Frontal cortex (tissue), 4 donors: ENCODE results near the gene SLC23A3. TPM values are rescaled to one million over a fixed set of nuclear protein-coding genes. Genes with fewer than 3 reads are reported as not detected.
A peak's percentile ranks its signal among the peaks of the same experiment; 100 is the strongest.

Experiments used
- DNase-seq, 2 donors: peaks; one replicate each; pipeline ENCODE4 v3.0.0; 2012; ENCODE audit warnings: low spot score in 2 of 2
- FAIRE-seq: peaks from 2 replicates; lab custom pipeline; 2012; peaks lifted over from hg19 to GRCh38; lab: Jason Lieb, UNC
- total RNA-seq: library from RNA; depleted of rRNA; stranded (reverse); fragments of >200 nt; gene quantifications from one replicate; pipeline ENCODE4 v1.2.3, GENCODE V29; 2014
- donor health status: control.
- donor health status: control.
- donor health status: control.

Gene SLC23A3
- under 0.01 TPM for total RNA-seq

DNA sequence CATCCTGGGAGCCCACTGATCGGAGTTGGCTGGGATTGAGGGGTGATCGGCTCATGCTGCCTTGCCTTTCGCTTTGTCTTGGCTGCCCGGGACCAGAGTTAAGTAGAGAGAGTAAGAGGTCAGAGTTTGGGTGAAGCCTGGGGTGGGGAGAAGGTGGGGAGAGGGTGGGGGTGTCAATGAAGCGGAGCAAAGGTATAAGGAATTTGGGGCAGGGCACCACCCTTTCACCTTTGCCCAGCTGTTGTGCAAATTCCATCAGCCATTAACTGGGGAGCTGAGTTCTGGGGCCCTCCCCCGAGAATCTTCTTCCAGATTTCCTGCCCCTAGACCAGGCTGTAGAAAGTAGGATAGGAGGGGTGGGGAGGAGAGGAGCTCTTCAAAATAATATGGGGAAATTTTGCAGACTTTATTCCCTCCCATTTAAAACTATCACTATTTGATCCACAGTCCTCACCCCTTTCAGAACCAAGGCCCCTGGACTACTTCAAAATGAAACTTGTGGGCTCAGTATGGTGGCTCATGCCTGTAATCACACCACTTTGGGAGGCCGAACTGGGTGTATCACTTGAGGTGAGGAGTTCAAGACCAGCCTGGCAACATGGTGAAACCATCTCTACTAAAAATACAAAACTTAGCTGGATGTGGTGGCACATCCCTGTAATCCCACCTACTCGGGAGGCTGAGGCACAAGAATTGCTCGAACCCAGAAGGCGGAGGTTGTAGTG, at the start of gene SLC23A3:
Gene SLC23A3, minus strand, starts transcription at position 100 of the 725 bp plus-strand sequence. Its CDS starts 45 bp downstream, at position 55.
- no peak for DNase-seq
- no peak for FAIRE-seq

DNA sequence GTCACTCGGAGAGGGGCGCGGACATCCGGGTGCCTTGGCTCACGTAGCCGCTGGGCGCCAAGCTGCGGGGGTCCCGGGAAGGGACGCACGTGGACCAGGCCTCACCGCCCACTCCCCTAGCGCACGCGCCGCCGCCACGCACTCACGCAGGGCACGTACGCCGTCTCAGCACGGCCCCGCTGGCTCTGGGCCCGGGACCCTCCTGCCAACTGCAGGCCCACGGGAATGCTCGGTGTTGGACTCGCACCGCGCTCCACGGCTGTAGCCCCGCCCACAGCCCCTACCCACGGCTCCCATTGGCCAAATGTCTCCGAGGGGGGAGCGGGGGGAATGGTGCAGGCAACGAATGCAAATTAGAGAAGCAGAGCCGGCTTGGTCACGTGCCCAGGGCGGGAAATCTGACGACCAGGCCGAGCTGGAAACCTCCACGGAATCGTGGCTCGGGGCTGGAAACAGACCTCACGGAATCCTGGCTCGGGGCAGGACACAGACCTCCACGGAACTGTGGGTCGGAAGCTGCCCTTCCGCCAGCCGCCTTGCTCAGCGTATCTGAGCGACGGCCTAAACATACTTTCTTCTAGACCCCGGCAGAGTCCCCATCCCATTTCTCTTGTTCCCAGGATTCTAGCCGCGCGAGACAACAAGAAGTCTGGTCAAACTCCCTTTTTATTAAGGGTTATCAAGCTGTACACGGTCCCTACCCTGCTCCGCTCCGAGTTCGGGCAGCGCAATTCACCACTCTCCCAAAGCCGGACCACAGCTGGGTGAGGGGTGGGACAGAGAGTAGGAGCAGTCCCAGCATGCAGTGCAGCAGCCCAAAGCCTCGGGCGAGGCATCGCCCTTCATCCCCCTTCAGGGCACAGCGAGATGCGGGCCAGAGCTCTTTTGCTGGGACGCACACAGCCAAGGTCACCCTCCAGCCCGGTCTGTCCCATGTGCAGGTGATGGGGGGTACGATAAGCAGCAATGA, 49.2 kb upstream of the SLC23A3 start, which contains the start of gene ABCB6:
Gene ABCB6, minus strand, starts transcription at position 227 of the 970 bp plus-strand sequence. CDS start 285 bp downstream, outside the sequence.
- FAIRE-seq (peak; percentile 8), DNase-seq (peak; percentile 95 to 98)

- FAIRE-seq (no peak), DNase-seq (peak in 1 of 2 donors; percentile 56)
Observed at GRCh38 chr2:219218217-219218731, 48.4 kb upstream of the SLC23A3 start.

DNA sequence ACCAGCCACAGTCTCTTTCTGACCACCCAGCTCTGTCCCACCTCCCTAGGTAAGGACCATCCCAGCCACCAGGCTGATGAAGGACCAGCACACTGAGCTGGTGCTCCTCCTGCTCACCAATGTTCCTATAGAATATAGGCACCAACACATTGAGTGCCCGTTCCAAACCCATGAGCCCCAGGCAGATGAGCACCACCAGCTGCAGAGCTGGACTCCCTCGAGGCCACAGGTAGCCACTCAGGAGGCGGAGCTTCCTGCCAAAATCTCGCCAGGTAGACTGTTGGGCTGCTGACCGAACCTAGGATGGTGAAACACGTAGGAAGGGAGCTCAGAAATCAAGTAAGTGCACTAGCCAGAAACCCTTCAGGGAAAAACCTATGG, 46.7 kb upstream of the SLC23A3 start:
- FAIRE-seq = no peak

GRCh38 chr2:219215871-219216534, 46.2 kb upstream of the SLC23A3 start:
- DNase-seq = no peak
- FAIRE-seq = no peak

More for the DNA sequence above, 46.7 kb upstream of the SLC23A3 start:
- DNase-seq = no peak

DNA sequence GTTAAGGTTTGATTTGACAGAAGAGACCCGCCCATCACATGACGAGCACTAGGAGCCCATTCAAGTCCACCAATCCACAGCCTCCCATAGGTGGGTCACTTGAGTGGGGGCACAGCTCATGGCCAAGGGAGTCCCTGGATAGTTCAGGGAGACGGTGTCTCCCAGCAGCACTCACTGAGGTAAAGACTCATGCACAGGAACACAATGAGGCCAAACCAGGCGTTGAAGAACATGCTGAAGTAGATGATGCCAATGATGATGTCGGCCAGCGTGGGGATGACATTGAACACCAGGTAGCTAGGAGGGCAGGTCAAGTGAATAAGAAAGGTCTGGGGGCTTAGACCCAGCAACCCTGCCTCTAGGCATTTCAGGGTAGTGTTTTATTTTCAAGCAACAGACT, 45.0 kb upstream of the SLC23A3 start:
- FAIRE-seq = no peak
- no peak for DNase-seq

GRCh38 chr2:219214141-219214540, 44.3 kb upstream of the SLC23A3 start:
- no peak for FAIRE-seq
- DNase-seq = no peak

DNA sequence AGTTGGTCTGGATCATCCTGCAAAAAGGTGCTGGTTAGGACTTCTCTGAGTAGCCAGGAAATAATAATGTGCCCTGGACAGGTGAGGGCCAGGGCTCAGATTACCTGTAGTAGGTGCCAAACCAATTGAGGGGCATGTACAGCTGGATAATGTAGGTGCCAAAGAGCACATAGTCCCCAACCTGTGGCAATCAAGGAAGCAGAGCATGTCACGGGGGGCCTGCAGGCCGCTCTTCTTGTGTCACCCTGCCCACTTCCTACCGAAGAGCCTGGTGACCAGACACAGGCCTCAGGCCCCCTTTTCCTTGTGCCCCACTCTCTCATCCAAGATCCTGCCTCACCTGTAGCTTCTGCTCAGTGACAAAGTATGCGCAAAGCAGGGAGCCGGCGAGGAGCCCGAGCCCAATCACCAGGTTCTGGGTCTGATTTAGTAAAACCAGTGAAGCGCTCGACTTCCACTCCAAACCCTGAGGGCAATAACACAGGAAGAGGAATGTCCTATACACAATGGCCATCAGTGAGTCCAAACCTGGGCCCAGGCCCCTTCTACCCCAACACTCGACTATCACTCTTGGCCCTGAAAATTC, 43.8 kb upstream of the SLC23A3 start:
- FAIRE-seq (no peak), DNase-seq (no peak)

GRCh38 chr2:219213026-219213415, 43.2 kb upstream of the SLC23A3 start:
- DNase-seq = no peak
- FAIRE-seq = no peak

DNA sequence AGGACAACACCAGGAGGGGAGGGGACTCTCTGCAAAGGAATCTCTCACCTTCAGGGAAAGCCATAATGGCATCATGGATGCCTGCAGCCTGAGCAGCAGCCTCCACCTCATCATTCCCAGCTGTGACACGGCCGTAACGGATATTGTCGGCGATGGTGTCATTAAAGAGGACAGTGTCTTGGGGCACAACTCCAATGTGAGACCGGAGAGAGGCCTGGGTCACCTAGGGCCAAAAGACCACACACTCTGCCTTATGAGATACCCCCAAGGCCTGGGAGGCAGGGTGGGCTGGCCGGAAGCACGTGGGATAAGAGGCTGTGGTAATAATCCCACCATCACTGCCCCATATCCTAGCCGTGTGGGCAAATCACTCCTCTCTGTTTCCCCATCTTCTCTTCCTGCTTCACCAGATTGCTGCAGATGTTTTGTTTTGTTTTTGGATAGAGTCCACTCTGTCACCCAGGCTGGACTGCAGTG, 41.1 kb upstream of the SLC23A3 start:
- no peak for FAIRE-seq

DNA sequence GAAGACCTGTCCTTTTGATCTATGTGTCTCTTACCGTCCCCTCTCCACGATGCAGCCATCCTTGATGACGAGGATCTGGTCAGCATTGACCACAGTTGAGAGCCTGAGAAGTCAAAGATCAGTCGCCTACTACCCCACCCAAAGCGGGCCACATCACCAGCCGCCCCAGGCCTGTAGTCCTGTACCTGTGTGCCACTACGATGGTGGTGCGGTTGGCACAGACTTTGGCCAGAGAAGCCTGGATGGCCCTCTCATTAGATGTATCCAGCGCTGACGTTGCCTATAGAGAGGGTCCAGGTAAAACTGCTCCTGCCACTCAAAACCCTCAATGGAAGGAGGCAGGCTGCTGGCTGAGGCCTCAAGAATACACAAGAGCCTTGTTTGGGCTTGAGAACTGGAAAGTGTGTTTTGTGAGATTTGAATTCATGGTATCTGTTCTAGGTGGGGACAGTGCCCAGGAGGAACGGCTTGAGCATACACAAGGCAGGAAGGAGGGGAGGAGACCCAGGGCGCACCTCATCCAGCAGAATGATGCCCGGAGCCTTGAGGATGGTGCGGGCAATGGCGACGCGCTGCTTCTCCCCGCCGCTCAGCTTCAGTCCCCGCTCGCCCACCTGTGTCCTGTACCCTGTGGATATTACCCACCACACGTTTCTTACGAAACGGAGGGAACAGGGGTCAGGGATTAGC, 40.5 kb upstream of the SLC23A3 start:
- DNase-seq (no peak), FAIRE-seq (no peak)

More for the DNA sequence above, 41.1 kb upstream of the SLC23A3 start:
- DNase-seq = no peak

- FAIRE-seq = no peak
Observed at GRCh38 chr2:219209236-219210195, 39.7 kb upstream of the SLC23A3 start.

GRCh38 chr2:219207884-219208740, 38.3 kb upstream of the SLC23A3 start:
- FAIRE-seq (no peak), DNase-seq (no peak)

More at GRCh38 chr2:219209236-219210195, 39.7 kb upstream of the SLC23A3 start:
- DNase-seq = no peak

GRCh38 chr2:219207134-219207883, 37.5 kb upstream of the SLC23A3 start:
- no peak for FAIRE-seq
- no peak for DNase-seq

GRCh38 chr2:219206328-219207133, 36.7 kb upstream of the SLC23A3 start, which contains the start of gene ZFAND2B:
TSS of gene ZFAND2B (plus strand) at chr2:219206782. CDS start at chr2:219206988, 206 bp downstream.
- no peak for FAIRE-seq
- DNase-seq = peak; percentile 99
